ENCODE results near the gene AKT2.
A peak's percentile ranks its signal among the peaks of the same experiment; 100 is the strongest.

The AKT2 gene

DNA sequence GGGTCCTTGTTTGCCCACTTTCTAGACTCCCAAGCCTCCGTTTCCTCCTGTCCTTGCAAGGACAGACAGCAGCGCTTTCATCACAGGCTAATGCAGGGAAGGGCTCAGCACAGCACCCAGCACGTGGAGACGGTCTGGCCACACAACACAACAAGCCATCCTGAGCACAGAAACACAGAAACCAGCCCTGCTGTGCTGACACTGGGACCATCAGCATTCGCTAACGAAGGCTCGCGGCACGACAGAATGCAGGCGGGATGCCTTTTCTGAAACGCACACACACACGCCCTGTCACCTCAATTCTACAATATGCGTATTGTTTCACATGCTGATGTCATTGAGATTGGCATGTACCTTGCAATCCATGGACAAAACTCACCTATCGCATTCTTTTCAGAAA is 12.9 kb downstream of the AKT2 start:
- Mint-ChIP-seq H3K9me3 (no peaks in the 10 kb centered on the region), H3K36me3 (ENCODE audit: low read depth) (peaks cover 51% of the 10 kb centered on the region), H3K4me1 (ENCODE audit: low read depth) (peaks cover 66% of the 10 kb centered on the region), H3K4me3 (no peak overlapping the region), H3K27ac (peak overlapping the region; percentile 18), H3K27me3 (no peaks in the 10 kb centered on the region)
- DNase-seq: no peak

DNA sequence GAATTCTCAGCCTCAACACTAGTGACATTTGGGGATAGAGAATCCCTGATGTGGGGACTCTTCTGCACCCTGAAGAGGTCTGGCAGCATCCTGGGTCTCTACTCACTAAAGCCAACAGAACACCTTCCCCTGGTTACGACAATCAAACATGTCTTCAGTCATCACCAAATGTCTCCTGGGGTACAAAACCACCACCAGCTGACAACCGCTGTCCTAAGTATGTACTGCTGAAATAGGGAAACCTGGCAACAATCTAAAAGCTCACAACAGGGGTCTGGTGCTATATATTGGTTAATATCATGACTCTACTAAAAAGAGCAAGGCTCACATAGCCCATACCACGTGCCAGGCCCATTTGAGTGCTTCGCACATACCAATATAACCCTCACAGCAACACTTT is 13.4 kb downstream of the AKT2 start:
- peaks cover 51% of the 10 kb centered on the region for H3K36me3 Mint-ChIP-seq (ENCODE audit: low read depth)
- DNase-seq: no peak
- H3K27me3 Mint-ChIP-seq: no peaks in the 10 kb centered on the region
- H3K9me3 Mint-ChIP-seq: no peaks in the 10 kb centered on the region
- H3K4me1 Mint-ChIP-seq (ENCODE audit: low read depth): peaks cover 62% of the 10 kb centered on the region
- H3K4me3 Mint-ChIP-seq: no peak overlapping the region
- H3K27ac Mint-ChIP-seq: peak overlapping the region; percentile 14

- no peak for DNase-seq
- Mint-ChIP-seq H3K9me3 (no peaks in the 10 kb centered on the region), H3K4me3 (no peak overlapping the region), H3K4me1 (ENCODE audit: low read depth) (peaks cover 56% of the 10 kb centered on the region), H3K27me3 (no peaks in the 10 kb centered on the region), H3K36me3 (ENCODE audit: low read depth) (peaks cover 53% of the 10 kb centered on the region), H3K27ac (peak overlapping the region; percentile 40)
These were observed 14.6 kb downstream of the AKT2 start for GRCh38 chr19:40270362-40271089.

GRCh38 chr19:40269216-40269940 is 15.8 kb downstream of the AKT2 start:
- Mint-ChIP-seq H3K27ac (peak overlapping the region; percentile 50), H3K27me3 (no peaks in the 10 kb centered on the region), H3K9me3 (no peaks in the 10 kb centered on the region), H3K4me1 (ENCODE audit: low read depth) (peaks cover 46% of the 10 kb centered on the region), H3K36me3 (ENCODE audit: low read depth) (peaks cover 63% of the 10 kb centered on the region), H3K4me3 (no peak overlapping the region)
- no peak for DNase-seq

DNA sequence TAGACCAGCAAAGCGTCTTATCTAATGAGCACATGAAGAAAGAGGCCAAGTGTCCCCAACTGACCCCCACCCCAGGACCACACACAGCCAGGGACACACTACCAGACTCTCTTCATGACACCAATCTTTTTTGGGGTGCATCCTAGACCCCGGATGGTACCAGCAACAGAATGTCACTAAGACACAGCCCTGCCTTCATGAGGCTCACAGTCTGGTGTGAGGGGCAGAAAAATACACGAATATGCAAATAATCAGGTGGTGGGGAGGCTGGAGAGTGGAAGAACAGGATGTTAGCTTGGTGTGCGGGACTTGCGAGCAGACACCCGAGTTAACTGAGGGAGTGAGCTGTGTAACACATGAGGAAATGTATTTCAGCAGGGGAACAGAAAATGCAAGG is 17.5 kb downstream of the AKT2 start:
- H3K27ac Mint-ChIP-seq: no peak overlapping the region
- H3K36me3 Mint-ChIP-seq (ENCODE audit: low read depth): peaks cover 69% of the 10 kb centered on the region
- H3K4me1 Mint-ChIP-seq (ENCODE audit: low read depth): peaks cover 32% of the 10 kb centered on the region

GRCh38 chr19:40266912-40267600 is 18.1 kb downstream of the AKT2 start:
- Mint-ChIP-seq H3K4me1 (ENCODE audit: low read depth) (peaks cover 27% of the 10 kb centered on the region), H3K27me3 (no peaks in the 10 kb centered on the region), H3K4me3 (no peak overlapping the region), H3K27ac (peak overlapping the region; percentile 44), H3K36me3 (ENCODE audit: low read depth) (peaks cover 69% of the 10 kb centered on the region), H3K9me3 (no peaks in the 10 kb centered on the region)
- DNase-seq: no peak

More for the DNA sequence above, 17.5 kb downstream of the AKT2 start:
- DNase-seq: no peak
- H3K27me3 Mint-ChIP-seq: no peaks in the 10 kb centered on the region
- H3K9me3 Mint-ChIP-seq: no peaks in the 10 kb centered on the region
- no peak overlapping the region for H3K4me3 Mint-ChIP-seq

- H3K36me3 Mint-ChIP-seq (ENCODE audit: low read depth): peaks cover 69% of the 10 kb centered on the region
- no peak overlapping the region for H3K4me3 Mint-ChIP-seq
- H3K27ac Mint-ChIP-seq: no peak overlapping the region
- DNase-seq: no peak
- H3K4me1 Mint-ChIP-seq (ENCODE audit: low read depth): peaks cover 22% of the 10 kb centered on the region
- H3K9me3 Mint-ChIP-seq: no peaks in the 10 kb centered on the region
- no peaks in the 10 kb centered on the region for H3K27me3 Mint-ChIP-seq
These were observed 19.0 kb downstream of the AKT2 start for GRCh38 chr19:40266119-40266518.

GRCh38 chr19:40265763-40266099 is 19.4 kb downstream of the AKT2 start:
- Mint-ChIP-seq H3K36me3 (ENCODE audit: low read depth) (peaks cover 72% of the 10 kb centered on the region), H3K27ac (no peak overlapping the region), H3K27me3 (no peaks in the 10 kb centered on the region), H3K9me3 (no peaks in the 10 kb centered on the region), H3K4me3 (no peak overlapping the region), H3K4me1 (ENCODE audit: low read depth) (peaks cover 25% of the 10 kb centered on the region)
- DNase-seq: no peak

GRCh38 chr19:40265055-40265762 is 19.9 kb downstream of the AKT2 start:
- no peak for DNase-seq
- H3K4me1 Mint-ChIP-seq (ENCODE audit: low read depth): peaks cover 24% of the 10 kb centered on the region
- H3K27me3 Mint-ChIP-seq: no peaks in the 10 kb centered on the region
- H3K36me3 Mint-ChIP-seq (ENCODE audit: low read depth): peaks cover 70% of the 10 kb centered on the region
- H3K4me3 Mint-ChIP-seq: no peak overlapping the region
- no peaks in the 10 kb centered on the region for H3K9me3 Mint-ChIP-seq
- no peak overlapping the region for H3K27ac Mint-ChIP-seq

DNA sequence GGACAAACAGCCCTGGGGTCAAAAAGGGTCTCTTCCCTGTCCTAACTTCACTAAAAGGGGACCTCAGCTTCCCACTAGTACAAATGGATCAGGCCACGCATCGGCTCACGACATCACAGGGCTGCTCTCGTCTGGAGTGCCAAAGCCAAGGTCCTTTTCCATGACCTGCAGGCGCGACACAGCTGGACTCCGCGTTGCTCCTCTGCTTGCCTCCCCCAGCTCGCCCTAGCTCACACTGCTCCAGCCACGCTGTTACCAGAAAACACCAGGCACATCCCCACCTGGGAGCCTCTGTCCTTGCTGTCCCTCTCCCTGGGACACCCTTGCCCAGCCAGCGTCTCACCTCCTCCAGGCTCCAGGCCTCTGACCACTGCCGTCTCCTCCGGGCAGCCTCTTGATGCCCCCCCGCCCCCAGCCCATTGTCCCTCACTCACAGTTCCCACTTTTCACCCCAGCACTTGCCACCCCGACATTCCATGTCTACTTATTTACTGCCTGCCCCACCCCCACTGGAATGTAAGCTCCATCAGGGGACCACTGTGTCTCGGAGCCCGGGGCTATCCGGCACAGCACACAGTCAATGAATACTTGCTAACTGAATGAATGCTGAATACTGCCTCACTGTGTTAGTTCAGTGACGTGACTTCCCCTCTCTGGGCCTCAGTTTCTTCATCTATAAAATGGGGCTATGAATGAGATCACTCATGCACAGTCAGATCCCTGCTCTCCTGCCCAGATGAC is 20.7 kb downstream of the AKT2 start:
- H3K4me3 Mint-ChIP-seq: no peak overlapping the region
- H3K9me3 Mint-ChIP-seq: no peaks in the 10 kb centered on the region
- peaks cover 65% of the 10 kb centered on the region for H3K36me3 Mint-ChIP-seq (ENCODE audit: low read depth)
- no peak overlapping the region for H3K27ac Mint-ChIP-seq
- peaks cover 20% of the 10 kb centered on the region for H3K4me1 Mint-ChIP-seq (ENCODE audit: low read depth)
- no peak for DNase-seq
- H3K27me3 Mint-ChIP-seq: no peaks in the 10 kb centered on the region

DNA sequence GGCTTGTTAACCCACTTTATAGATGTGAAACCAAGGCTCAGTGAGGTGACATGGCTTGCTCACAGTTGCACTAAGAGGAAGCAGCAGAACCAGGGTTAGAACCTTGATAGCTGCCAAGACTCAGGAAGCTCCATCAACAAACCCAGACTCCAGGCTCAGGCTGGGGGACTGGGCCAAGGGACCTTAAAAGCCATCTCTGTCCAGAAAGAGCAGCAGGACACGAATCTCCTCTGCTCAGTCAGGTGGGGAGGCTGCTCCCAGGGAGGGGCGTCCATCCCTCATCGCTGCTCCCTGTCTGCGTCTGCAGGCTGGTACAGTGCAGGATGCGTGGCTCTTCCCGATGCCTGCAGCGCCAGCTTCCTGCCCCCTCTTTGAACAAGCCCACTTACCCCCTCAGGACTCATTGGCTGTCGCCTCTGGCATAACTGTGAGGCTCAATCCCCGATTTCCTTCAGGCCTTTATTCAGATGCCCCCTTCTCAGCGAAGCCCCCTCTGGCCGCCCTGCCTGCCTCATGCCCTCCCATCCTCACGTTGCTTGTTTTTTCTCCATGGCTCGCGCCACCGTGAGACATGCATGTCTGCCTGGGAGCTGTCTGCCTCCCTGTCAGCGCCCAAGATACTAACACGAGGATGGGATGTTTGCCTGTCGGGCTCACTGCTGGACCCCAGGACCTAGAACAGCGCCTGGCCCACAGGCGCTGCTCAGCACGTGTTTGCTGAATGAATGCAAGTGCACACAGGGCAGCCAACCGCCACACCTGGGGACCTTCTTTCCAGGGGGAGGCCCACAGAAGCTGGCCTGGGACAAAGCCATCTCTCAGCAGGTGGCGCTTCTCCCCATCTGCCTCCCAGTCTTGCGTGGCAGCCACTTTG is 21.5 kb downstream of the AKT2 start:
- peaks cover 60% of the 10 kb centered on the region for H3K36me3 Mint-ChIP-seq (ENCODE audit: low read depth)
- no peak overlapping the region for H3K4me3 Mint-ChIP-seq
- H3K27me3 Mint-ChIP-seq: no peaks in the 10 kb centered on the region

GRCh38 chr19:40262422-40262821 is 22.7 kb downstream of the AKT2 start:
- Mint-ChIP-seq H3K4me1 (ENCODE audit: low read depth) (peaks cover 16% of the 10 kb centered on the region), H3K27ac (no peak overlapping the region), H3K27me3 (no peaks in the 10 kb centered on the region), H3K9me3 (no peaks in the 10 kb centered on the region), H3K4me3 (no peak overlapping the region), H3K36me3 (ENCODE audit: low read depth) (peaks cover 59% of the 10 kb centered on the region)
- no peak for DNase-seq

More for the DNA sequence above, 21.5 kb downstream of the AKT2 start:
- no peaks in the 10 kb centered on the region for H3K9me3 Mint-ChIP-seq
- peak overlapping the region; percentile 11 for H3K27ac Mint-ChIP-seq
- H3K4me1 Mint-ChIP-seq (ENCODE audit: low read depth): peaks cover 17% of the 10 kb centered on the region
- DNase-seq: no peak

DNA sequence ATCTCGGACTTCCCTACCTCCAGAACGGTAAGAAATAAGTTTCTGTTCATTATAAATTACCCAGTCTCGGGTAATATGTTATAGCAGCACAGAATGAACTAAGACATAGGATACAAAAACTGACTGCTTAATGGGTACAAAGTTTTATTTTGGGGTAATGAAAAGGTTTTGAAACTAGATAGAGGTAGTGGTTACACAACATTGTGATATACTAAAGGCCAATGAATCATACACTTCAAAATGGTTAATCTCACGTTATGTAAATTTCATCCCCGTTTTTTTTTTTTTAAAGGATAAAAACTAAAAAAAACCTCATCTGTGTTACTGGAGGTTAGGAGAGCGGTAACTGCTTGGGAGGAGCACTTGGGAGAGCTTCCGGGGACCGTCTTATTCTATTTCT is 23.5 kb downstream of the AKT2 start:
- Mint-ChIP-seq H3K27ac (no peak overlapping the region), H3K36me3 (ENCODE audit: low read depth) (peaks cover 61% of the 10 kb centered on the region), H3K9me3 (no peaks in the 10 kb centered on the region), H3K4me3 (no peak overlapping the region), H3K4me1 (ENCODE audit: low read depth) (peaks cover 21% of the 10 kb centered on the region), H3K27me3 (no peaks in the 10 kb centered on the region)
- no peak for DNase-seq
